Peyer's patch (tissue), 4 donors: ENCODE data around the gene CFAP20DC.

ENCODE experiments used
- CTCF ChIP-seq, 6 experiments: fragments of 450-650 bp in 4 of 6; fragments of 200-600 bp in 2 of 6; sonication (generic) in 1 of 6; IDR thresholded peaks; one replicate each; pipeline ENCODE4 v1.5.1; 2017 to 2019; ENCODE audit warnings: antibody characterized with exemption in 6 of 6, mild to moderate bottlenecking in 3 of 6, moderate library complexity in 1 of 6
- POLR2A ChIP-seq, 2 donors: fragments of 450-650 bp; IDR thresholded peaks; one replicate each; pipeline ENCODE4 v1.5.1; 2017; ENCODE audit warnings: antibody characterized with exemption in 2 of 2, mild to moderate bottlenecking in 2 of 2, moderate library complexity in 2 of 2

GRCh38 chr3:59016930-59017616, 32.8 kb downstream of the CFAP20DC start:
- no peak for TF ChIP-seq CTCF (IDR thresholded peaks at IDR 0.05)
- no peak for TF ChIP-seq POLR2A (IDR thresholded peaks at IDR 0.05)
